ENCODE results near the gene SLC7A1. TPM values are rescaled to one million over a fixed set of nuclear protein-coding genes. Genes with fewer than 3 reads are reported as not detected.

The SLC7A1 gene
- total and polyA plus RNA-seq, 2 of the 8 experiments (the other 6 are each of a cell fraction or from before 2014, with no cell fraction given), result 26.8 to 114 TPM

- Histone ChIP-seq H2BK5ac (ENCODE audit: low read depth, low read length) (no peak overlapping the region), H4K5ac (ENCODE audit: insufficient read length, low read depth, low read length) (no peak overlapping the region), H3K27ac (ENCODE audit: low read depth, low read length) (no peak overlapping the region), H2BK20ac (ENCODE audit: low read length) (no peak overlapping the region), H2BK15ac (ENCODE audit: low read length) (no peak overlapping the region), H4K8ac (ENCODE audit: extremely low read depth, insufficient read depth, low read length) (no peak overlapping the region), H4K20me1 (replicated peaks in 1 of 2; ENCODE audit: control insufficient read depth in 1 of 2, insufficient read depth in 2 of 2, low read length in 2 of 2) (peaks cover 0 to 3% of the 10 kb centered on the region in 2 experiments), H2AK5ac (ENCODE audit: low read depth, low read length) (no peak overlapping the region), H3K23me2 (ENCODE audit: low read depth, low read length) (no peaks in the 10 kb centered on the region), H3K9me3 (ENCODE audit: insufficient read depth in 2 of 2, low read depth in 1 of 2, low read length in 1 of 2) (no peaks in the 10 kb centered on the region), H3K79me2 (ENCODE audit: control insufficient read depth in 1 of 2, insufficient read depth in 2 of 2, low read length in 2 of 2) (no peaks in the 10 kb centered on the region), H3K27me3 (replicated peaks in 1 of 4; ENCODE audit: control insufficient read depth in 3 of 4, extremely low read depth in 1 of 4, insufficient read depth in 3 of 4, low read length in 3 of 4) (no peaks in the 10 kb centered on the region; a peak in 1 of 7 replicates), H2BK12ac (ENCODE audit: low read depth, low read length) (no peak overlapping the region), H3K4me3 (ENCODE audit: extremely low read depth in 1 of 4, insufficient read depth in 2 of 4, low read depth in 3 of 4, low read length in 4 of 4) (peak overlapping the region in 2 of 4 experiments; percentile 2 to 19; a peak in 2 of 8 replicates), H3K4me1 (replicated peaks in 1 of 4; ENCODE audit: control insufficient read depth in 3 of 4, insufficient read depth in 4 of 4, low read length in 3 of 4) (no peaks in the 10 kb centered on the region), H3K79me1 (ENCODE audit: low read depth, low read length) (no peaks in the 10 kb centered on the region), H3K4me2 (ENCODE audit: insufficient read depth in 1 of 2, low read depth in 2 of 2, low read length in 2 of 2) (peak overlapping the region; percentile 8 to 48; a peak in 2 of 4 replicates), H3K9ac (replicated peaks in 1 of 4; ENCODE audit: extremely low read depth in 1 of 4, low read depth in 3 of 4, low read length in 3 of 4) (no peak overlapping the region), H2AFZ (ENCODE audit: low read length) (peak overlapping the region; percentile 47; the same call in 1 of the 2 replicates), H3K23ac (ENCODE audit: insufficient read length) (no peak overlapping the region), H3K56ac (replicated peaks; ENCODE audit: insufficient read length, low read depth, low read length) (no peak overlapping the region), H4K91ac (replicated peaks; ENCODE audit: insufficient read length, low read length) (no peak overlapping the region), H3K36me3 (ENCODE audit: control insufficient read depth in 2 of 4, insufficient read depth in 4 of 4, low read length in 3 of 4) (no peaks in the 10 kb centered on the region), H3K18ac (ENCODE audit: extremely low read depth, low read length) (no peak overlapping the region), H3K14ac (ENCODE audit: insufficient read length) (no peak overlapping the region), H3K4ac (replicated peaks; ENCODE audit: insufficient read length, low read depth, low read length) (no peak overlapping the region), H2BK120ac (replicated peaks; ENCODE audit: low read depth, low read length) (no peak overlapping the region)
- WGBS, 2 experiments (ENCODE audit: extremely low coverage in 1 of 2, insufficient coverage in 1 of 2, insufficient read length in 1 of 2, insufficient replicate concordance in 2 of 2, low coverage in 1 of 2, low lambda C conversion rate in 2 of 2, missing lambda C conversion rate in 1 of 2), result 87% methylated on average over 13 of the region's 13 CpGs; no CpG with 5 or more reads in 1 of the 2 experiments
- ChIA-PET POLR2A (ENCODE audit: partially characterized antibody) (interaction anchor here (0.6 to 1.7 kb wide), 3 partner anchors 9 to 68 kb away, joined by 3 to 4 read pairs (median 3); no protein-coding TSS in a partner anchor), CTCF (ENCODE audit: partially characterized antibody) (interaction anchor here (0.6 to 17.8 kb wide), 9 partner anchors 14 to 211 kb away, joined by 3 to 210 read pairs (median 4); no protein-coding TSS in a partner anchor)
- FAIRE-seq, result no peak
- no peak for DNase-seq (ENCODE audit: low read depth in 1 of 2, low spot score in 2 of 2)
- TF ChIP-seq CEBPB (IDR thresholded peaks at IDR 0.05; ENCODE audit: low read depth, low read length) (no peak), NRF1 (IDR thresholded peaks at IDR 0.05; ENCODE audit: low read depth, low read length) (no peak), SRF (IDR thresholded peaks at IDR 0.05; ENCODE audit: low read depth, low read length) (no peak), SIX5 (IDR thresholded peaks at IDR 0.05; ENCODE audit: low read depth, low read length) (no peak), YY1 (IDR thresholded peaks at IDR 0.05; ENCODE audit: low read depth, low read length) (no peak), MAX (IDR thresholded peaks at IDR 0.05) (no peak)
These were observed 93.0 kb downstream of the SLC7A1 start for GRCh38 chr13:29502391-29503008.

Data from H1 (cell line).